ENCODE data around the gene CEP112.

Gene CEP112

GRCh38 chr17:65885541-65886312 lies 306.2 kb downstream of the CEP112 start:
- Mint-ChIP-seq H3K4me1 (ENCODE audit: low read depth) (no peaks in the 10 kb centered on the region), H3K9me3 (no peaks in the 10 kb centered on the region), H3K4me3 (no peak overlapping the region), H3K27me3 (no peaks in the 10 kb centered on the region), H3K36me3 (ENCODE audit: low read depth) (no peaks in the 10 kb centered on the region), H3K27ac (no peak overlapping the region)
- no peak for DNase-seq

GRCh38 chr17:65876985-65877384 lies 314.9 kb downstream of the CEP112 start:
- Mint-ChIP-seq H3K36me3 (ENCODE audit: low read depth) (no peaks in the 10 kb centered on the region), H3K4me1 (ENCODE audit: low read depth) (no peaks in the 10 kb centered on the region), H3K27me3 (peaks cover 2% of the 10 kb centered on the region), H3K9me3 (peaks cover 5% of the 10 kb centered on the region), H3K27ac (no peak overlapping the region), H3K4me3 (no peak overlapping the region)
- DNase-seq, result no peak

- no peak for DNase-seq
- Mint-ChIP-seq H3K27me3 (no peaks in the 10 kb centered on the region), H3K4me1 (ENCODE audit: low read depth) (no peaks in the 10 kb centered on the region), H3K27ac (no peak overlapping the region), H3K9me3 (no peaks in the 10 kb centered on the region), H3K4me3 (no peak overlapping the region), H3K36me3 (ENCODE audit: low read depth) (no peaks in the 10 kb centered on the region)
Observed at GRCh38 chr17:65868881-65869280, 323.1 kb downstream of the CEP112 start.

GRCh38 chr17:65867014-65867413 lies 324.9 kb downstream of the CEP112 start:
- Mint-ChIP-seq H3K4me3 (no peak overlapping the region), H3K36me3 (ENCODE audit: low read depth) (no peaks in the 10 kb centered on the region), H3K27ac (no peak overlapping the region), H3K9me3 (no peaks in the 10 kb centered on the region), H3K4me1 (ENCODE audit: low read depth) (no peaks in the 10 kb centered on the region), H3K27me3 (no peaks in the 10 kb centered on the region)
- no peak for DNase-seq

GRCh38 chr17:65865715-65866425 lies 326.1 kb downstream of the CEP112 start:
- no peak overlapping the region for H3K4me3 Mint-ChIP-seq
- no peaks in the 10 kb centered on the region for H3K4me1 Mint-ChIP-seq (ENCODE audit: low read depth)
- no peaks in the 10 kb centered on the region for H3K9me3 Mint-ChIP-seq
- DNase-seq, result no peak
- no peaks in the 10 kb centered on the region for H3K27me3 Mint-ChIP-seq
- no peaks in the 10 kb centered on the region for H3K36me3 Mint-ChIP-seq (ENCODE audit: low read depth)
- H3K27ac Mint-ChIP-seq, result no peak overlapping the region

- Mint-ChIP-seq H3K36me3 (ENCODE audit: low read depth) (no peaks in the 10 kb centered on the region), H3K27ac (no peak overlapping the region), H3K4me1 (ENCODE audit: low read depth) (no peaks in the 10 kb centered on the region), H3K9me3 (no peaks in the 10 kb centered on the region), H3K4me3 (no peak overlapping the region), H3K27me3 (no peaks in the 10 kb centered on the region)
- DNase-seq, result no peak
Observed at GRCh38 chr17:65864394-65864793, 327.5 kb downstream of the CEP112 start.

GRCh38 chr17:65857718-65858117 lies 334.2 kb downstream of the CEP112 start:
- peaks cover 2% of the 10 kb centered on the region for H3K27me3 Mint-ChIP-seq
- H3K4me1 Mint-ChIP-seq (ENCODE audit: low read depth), result no peaks in the 10 kb centered on the region
- H3K9me3 Mint-ChIP-seq, result no peaks in the 10 kb centered on the region
- H3K4me3 Mint-ChIP-seq, result no peak overlapping the region
- H3K27ac Mint-ChIP-seq, result no peak overlapping the region
- no peak for DNase-seq
- H3K36me3 Mint-ChIP-seq (ENCODE audit: low read depth), result no peaks in the 10 kb centered on the region

- DNase-seq, result no peak
- Mint-ChIP-seq H3K27ac (no peak overlapping the region), H3K9me3 (no peaks in the 10 kb centered on the region), H3K27me3 (peaks cover 2% of the 10 kb centered on the region), H3K4me3 (no peak overlapping the region), H3K4me1 (ENCODE audit: low read depth) (no peaks in the 10 kb centered on the region), H3K36me3 (ENCODE audit: low read depth) (no peaks in the 10 kb centered on the region)
Observed at GRCh38 chr17:65856865-65857264, 335.1 kb downstream of the CEP112 start.

- Mint-ChIP-seq H3K9me3 (no peaks in the 10 kb centered on the region), H3K36me3 (ENCODE audit: low read depth) (no peaks in the 10 kb centered on the region), H3K4me1 (ENCODE audit: low read depth) (peaks cover under 1% of the 10 kb centered on the region), H3K27ac (no peak overlapping the region), H3K27me3 (peaks cover 2% of the 10 kb centered on the region), H3K4me3 (no peak overlapping the region)
- no peak for DNase-seq
Observed at GRCh38 chr17:65855675-65856074, 336.3 kb downstream of the CEP112 start.

GRCh38 chr17:65855245-65855644 lies 336.7 kb downstream of the CEP112 start:
- H3K27ac Mint-ChIP-seq, result no peak overlapping the region
- H3K4me1 Mint-ChIP-seq (ENCODE audit: low read depth), result peaks cover 3% of the 10 kb centered on the region
- no peak overlapping the region for H3K4me3 Mint-ChIP-seq
- no peak for DNase-seq
- H3K9me3 Mint-ChIP-seq, result no peaks in the 10 kb centered on the region
- H3K27me3 Mint-ChIP-seq, result peaks cover 2% of the 10 kb centered on the region
- H3K36me3 Mint-ChIP-seq (ENCODE audit: low read depth), result no peaks in the 10 kb centered on the region

GRCh38 chr17:65853816-65854215 lies 338.1 kb downstream of the CEP112 start:
- no peak for DNase-seq
- Mint-ChIP-seq H3K4me3 (no peak overlapping the region), H3K9me3 (no peaks in the 10 kb centered on the region), H3K27me3 (peaks cover 2% of the 10 kb centered on the region), H3K36me3 (ENCODE audit: low read depth) (no peaks in the 10 kb centered on the region), H3K4me1 (ENCODE audit: low read depth) (peaks cover 4% of the 10 kb centered on the region), H3K27ac (no peak overlapping the region)

- Mint-ChIP-seq H3K27me3 (peaks cover 2% of the 10 kb centered on the region), H3K9me3 (no peaks in the 10 kb centered on the region), H3K36me3 (ENCODE audit: low read depth) (no peaks in the 10 kb centered on the region), H3K27ac (no peak overlapping the region), H3K4me3 (no peak overlapping the region), H3K4me1 (ENCODE audit: low read depth) (peaks cover 4% of the 10 kb centered on the region)
- no peak for DNase-seq
Observed at GRCh38 chr17:65852911-65853310, 339.0 kb downstream of the CEP112 start.

GRCh38 chr17:65851965-65852736 lies 339.8 kb downstream of the CEP112 start:
- peaks cover 2% of the 10 kb centered on the region for H3K27me3 Mint-ChIP-seq
- peaks cover 4% of the 10 kb centered on the region for H3K4me1 Mint-ChIP-seq (ENCODE audit: low read depth)
- no peak overlapping the region for H3K4me3 Mint-ChIP-seq
- no peak overlapping the region for H3K27ac Mint-ChIP-seq
- H3K9me3 Mint-ChIP-seq, result no peaks in the 10 kb centered on the region
- no peaks in the 10 kb centered on the region for H3K36me3 Mint-ChIP-seq (ENCODE audit: low read depth)
- no peak for DNase-seq

GRCh38 chr17:65850486-65850885 lies 341.4 kb downstream of the CEP112 start:
- no peak for DNase-seq
- Mint-ChIP-seq H3K27ac (no peak overlapping the region), H3K4me1 (ENCODE audit: low read depth) (peaks cover 4% of the 10 kb centered on the region), H3K9me3 (no peaks in the 10 kb centered on the region), H3K27me3 (no peaks in the 10 kb centered on the region), H3K4me3 (no peak overlapping the region), H3K36me3 (ENCODE audit: low read depth) (no peaks in the 10 kb centered on the region)

- H3K4me1 Mint-ChIP-seq (ENCODE audit: low read depth), result peaks cover 4% of the 10 kb centered on the region
- H3K36me3 Mint-ChIP-seq (ENCODE audit: low read depth), result no peaks in the 10 kb centered on the region
- no peak overlapping the region for H3K4me3 Mint-ChIP-seq
- DNase-seq, result no peak
- no peak overlapping the region for H3K27ac Mint-ChIP-seq
- no peaks in the 10 kb centered on the region for H3K27me3 Mint-ChIP-seq
- no peaks in the 10 kb centered on the region for H3K9me3 Mint-ChIP-seq
Observed at GRCh38 chr17:65848751-65849150, 343.2 kb downstream of the CEP112 start.

Data from activated T-cell treated with anti-CD3 and anti-CD28 coated beads, Interleukin-2, amount 50 U/mL, for 24 hours (primary cell).